ENCODE results near the gene CERT1.

- TF ChIP-seq FOXK2 (IDR thresholded peaks at IDR 0.05): no peak
- no peak for TF ChIP-seq L3MBTL2 (conservative IDR thresholded peaks at IDR 0.05)
- no peak for TF ChIP-seq ZNF384 (IDR thresholded peaks at IDR 0.05)
- TF ChIP-seq SUZ12 (IDR thresholded peaks at IDR 0.05): no peak
- no peak for TF ChIP-seq LEF1 (IDR thresholded peaks at IDR 0.05; ENCODE audit: borderline replicate concordance)
- no peak for TF ChIP-seq TARDBP (IDR thresholded peaks at IDR 0.05)
- no peak for TF ChIP-seq ARNT (IDR thresholded peaks at IDR 0.05)
- TF ChIP-seq ELF4 (IDR thresholded peaks at IDR 0.05): no peak
- no peak for TF ChIP-seq SP1 (IDR thresholded peaks at IDR 0.05)
- TF ChIP-seq FOXA1 (IDR thresholded peaks at IDR 0.05): no peak
- TF ChIP-seq FOXM1 (IDR thresholded peaks at IDR 0.05; ENCODE audit: borderline replicate concordance): no peak
Measured at GRCh38 chr5:75335486-75335885, 175.9 kb downstream of the CERT1 start.

All from HEK293T (cell line).